Bronchial epithelial cell (primary cell): Measurements from ENCODE around the gene CD247. TPM values are rescaled to one million over a fixed set of nuclear protein-coding genes. Genes with fewer than 3 reads are reported as not detected.
A peak's percentile ranks its signal among the peaks of the same experiment; 100 is the strongest.

Experiments used
- DNase-seq: peaks from one replicate; pipeline ENCODE4 v3.0.0-alpha.2; 2010; ENCODE audit warnings: low read depth
- FAIRE-seq: peaks from 2 replicates; lab custom pipeline; 2011; peaks lifted over from hg19 to GRCh38; lab: Jason Lieb, UNC
- H3K27me3 ChIP-seq: 2 replicates; pipeline ENCODE4 v1.5.1; 2011; ENCODE audit warnings: low read length; ENCODE audit not compliant: control insufficient read depth, insufficient read depth
- H3K36me3 ChIP-seq: 2 replicates; pipeline ENCODE4 v1.5.1; 2011; ENCODE audit warnings: low read length; ENCODE audit not compliant: control insufficient read depth, insufficient read depth
- H3K4me3 ChIP-seq: 2 replicates; pipeline ENCODE4 v1.5.1; 2011; ENCODE audit warnings: mild to moderate bottlenecking, low read depth, low read length, control low read depth
- CTCF ChIP-seq: IDR thresholded peaks from 2 replicates; pipeline ENCODE4 v1.5.1; 2011; ENCODE audit warnings: mild to moderate bottlenecking, moderate library complexity, low read length, control low read depth, inconsistent platforms; ENCODE audit not compliant: insufficient read depth, severe bottlenecking
- total RNA-seq: library from RNA; depleted of rRNA; stranded (reverse); fragments of >200 nt; gene quantifications from 2 replicates; pipeline ENCODE4 v1.2.1, GENCODE V29; 2014

The CD247 gene
- total RNA-seq, 1 donor from 2014 or later = not detected

- no peak for TF ChIP-seq CTCF
- no peaks in the 10 kb centered on the region for H3K36me3 ChIP-seq
- DNase-seq (peak; percentile 73), FAIRE-seq (peak; percentile 82)
- H3K27me3 ChIP-seq = no peaks in the 10 kb centered on the region
- H3K4me3 ChIP-seq = no peak overlapping the region
These were observed 94.4 kb downstream of the CD247 start for GRCh38 chr1:167423684-167424619.

- H3K27me3 ChIP-seq = no peaks in the 10 kb centered on the region
- H3K36me3 ChIP-seq = no peaks in the 10 kb centered on the region
- no peak overlapping the region for H3K4me3 ChIP-seq
- TF ChIP-seq CTCF = no peak
- FAIRE-seq (no peak), DNase-seq (peak; percentile 22)
These were observed 97.8 kb downstream of the CD247 start for GRCh38 chr1:167420510-167420909.

- H3K36me3 ChIP-seq = no peaks in the 10 kb centered on the region
These were observed 99.1 kb downstream of the CD247 start for GRCh38 chr1:167419245-167419644.

GRCh38 chr1:167418391-167418790, 99.9 kb downstream of the CD247 start:
- H3K36me3 ChIP-seq = no peaks in the 10 kb centered on the region
- no peak for TF ChIP-seq CTCF
- no peak for FAIRE-seq
- no peak for DNase-seq
- no peak overlapping the region for H3K4me3 ChIP-seq
- H3K27me3 ChIP-seq = no peaks in the 10 kb centered on the region

More at GRCh38 chr1:167419245-167419644, 99.1 kb downstream of the CD247 start:
- FAIRE-seq = no peak
- no peak for DNase-seq
- TF ChIP-seq CTCF = no peak
- Histone ChIP-seq H3K4me3 (no peak overlapping the region), H3K27me3 (no peaks in the 10 kb centered on the region)

- no peak for DNase-seq
- H3K36me3 ChIP-seq = peaks cover 3% of the 10 kb centered on the region
These were observed 101.8 kb downstream of the CD247 start for GRCh38 chr1:167416506-167416905.

More at GRCh38 chr1:167416506-167416905, 101.8 kb downstream of the CD247 start:
- no peak for FAIRE-seq
- no peak for TF ChIP-seq CTCF
- Histone ChIP-seq H3K27me3 (no peaks in the 10 kb centered on the region), H3K4me3 (no peak overlapping the region)
